Measurements from ENCODE around the gene YRDC. TPM values are rescaled to one million over a fixed set of nuclear protein-coding genes. Genes with fewer than 3 reads are reported as not detected.

YRDC gene
- polyA plus RNA-seq, 1 donor from 2014 or later, result 34.1 TPM

DNA sequence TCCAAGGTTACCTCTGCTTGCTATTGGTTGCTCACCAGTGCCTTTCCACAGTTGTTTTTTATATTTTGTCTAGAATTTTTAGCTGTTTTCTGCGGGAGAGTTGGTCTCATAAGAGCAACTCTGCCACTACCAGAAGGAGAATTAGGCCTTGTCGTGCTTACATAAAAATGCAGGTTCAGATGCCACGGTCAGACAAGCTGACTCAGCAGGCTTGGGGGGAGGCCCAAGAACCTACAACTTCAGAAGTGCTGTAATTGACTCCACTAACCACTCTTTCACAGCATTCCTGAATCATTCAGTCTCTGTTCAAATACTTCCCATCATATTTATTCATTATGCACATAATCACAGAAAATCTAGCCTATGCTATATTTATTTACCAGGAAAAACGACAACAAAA is 23.1 kb upstream of the YRDC start:
- no peak for TF ChIP-seq MXI1 (conservative IDR thresholded peaks at IDR 0.05; ENCODE audit: poor library complexity, severe bottlenecking)
- no peak for TF ChIP-seq RAD21 (conservative IDR thresholded peaks at IDR 0.05)
- TF ChIP-seq TAF1 (IDR thresholded peaks at IDR 0.05; ENCODE audit: low read depth), result no peak
- no peak for TF ChIP-seq CTCF (IDR thresholded peaks at IDR 0.05; ENCODE audit: poor library complexity, severe bottlenecking)
- TF ChIP-seq EZH2 (IDR thresholded peaks at IDR 0.05; ENCODE audit: borderline replicate concordance, insufficient read depth, low read length, poor library complexity, severe bottlenecking), result no peak
- TF ChIP-seq POLR2AphosphoS5 (IDR thresholded peaks at IDR 0.05), result no peak
- TF ChIP-seq REST (IDR thresholded peaks at IDR 0.05; ENCODE audit: borderline replicate concordance), result no peak
- no peak for TF ChIP-seq SMC3 (conservative IDR thresholded peaks at IDR 0.05; ENCODE audit: poor library complexity)
- TF ChIP-seq EP300 (conservative IDR thresholded peaks at IDR 0.05; ENCODE audit: poor library complexity, severe bottlenecking), result no peak
- no peaks in the 10 kb centered on the region for H3K27me3 ChIP-seq (ENCODE audit: insufficient read depth, low read depth, low read length)
- H4K20me1 ChIP-seq (ENCODE audit: insufficient read depth), result no peaks in the 10 kb centered on the region
- H3K9me3 ChIP-seq (ENCODE audit: low read length), result no peaks in the 10 kb centered on the region
- no peaks in the 10 kb centered on the region for H3F3A ChIP-seq (ENCODE audit: insufficient read depth, low read length, poor library complexity, severe bottlenecking)
- H3K9me2 ChIP-seq (ENCODE audit: insufficient read depth, low read length), result no peaks in the 10 kb centered on the region
- H3K9ac ChIP-seq (ENCODE audit: low read length), result no peak overlapping the region
- H3K4me3 ChIP-seq (ENCODE audit: low read length), result no peak overlapping the region
- H3K79me2 ChIP-seq (replicated peaks; ENCODE audit: insufficient read depth, low read length), result no peaks in the 10 kb centered on the region
- H2AFZ ChIP-seq (ENCODE audit: low read depth, low read length), result no peak overlapping the region
- peaks cover 12% of the 10 kb centered on the region for H3K36me3 ChIP-seq (ENCODE audit: insufficient read depth, low read length)
- no peak overlapping the region for H3K27ac ChIP-seq (ENCODE audit: low read length)
- H3K4me2 ChIP-seq (ENCODE audit: low read length), result no peak overlapping the region

DNA sequence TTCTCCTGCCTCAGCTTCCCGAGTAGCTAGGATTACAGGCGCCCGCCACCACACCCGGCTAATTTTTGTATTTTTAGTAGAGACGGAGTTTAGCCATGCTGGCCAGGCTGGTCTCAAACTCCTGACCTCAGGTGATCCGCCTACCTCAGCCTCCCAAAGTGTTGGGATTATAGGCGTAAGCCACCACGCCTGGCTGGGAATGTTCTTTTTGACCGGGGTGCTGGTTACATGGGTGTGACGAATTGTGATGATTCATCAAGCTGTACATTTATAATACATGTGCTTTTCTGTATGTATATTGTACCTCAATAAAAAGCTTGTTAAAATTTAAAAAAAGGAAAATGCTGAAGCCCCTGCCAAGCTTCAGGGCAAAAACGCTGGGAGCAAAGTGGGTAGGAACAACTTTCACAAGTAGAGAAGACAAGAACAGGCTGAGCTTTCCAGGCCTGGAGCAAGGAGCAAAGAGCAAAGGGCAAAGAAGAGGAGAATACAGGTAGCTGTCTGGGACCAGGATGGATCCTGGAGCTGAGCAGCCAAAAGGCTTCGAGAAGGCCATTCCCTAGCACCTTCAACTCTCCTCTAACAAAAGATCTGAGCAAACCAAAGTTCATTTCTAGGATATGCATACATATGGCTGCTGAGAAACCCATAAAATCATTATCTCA is 20.5 kb upstream of the YRDC start:
- Histone ChIP-seq H3K27me3 (ENCODE audit: insufficient read depth, low read depth, low read length) (no peaks in the 10 kb centered on the region), H3K9me3 (ENCODE audit: low read length) (no peaks in the 10 kb centered on the region), H3K9me2 (ENCODE audit: insufficient read depth, low read length) (no peaks in the 10 kb centered on the region), H3K4me3 (ENCODE audit: low read length) (no peak overlapping the region), H3K36me3 (ENCODE audit: insufficient read depth, low read length) (peaks cover 8% of the 10 kb centered on the region), H2AFZ (ENCODE audit: low read depth, low read length) (no peak overlapping the region), H3K9ac (ENCODE audit: low read length) (no peak overlapping the region), H3F3A (ENCODE audit: insufficient read depth, low read length, poor library complexity, severe bottlenecking) (no peaks in the 10 kb centered on the region), H4K20me1 (ENCODE audit: insufficient read depth) (no peaks in the 10 kb centered on the region), H3K4me2 (ENCODE audit: low read length) (no peak overlapping the region), H3K79me2 (replicated peaks; ENCODE audit: insufficient read depth, low read length) (no peaks in the 10 kb centered on the region), H3K27ac (ENCODE audit: low read length) (no peak overlapping the region)
- TF ChIP-seq POLR2AphosphoS5 (IDR thresholded peaks at IDR 0.05), result no peak
- TF ChIP-seq RAD21 (conservative IDR thresholded peaks at IDR 0.05), result no peak

Measured in neural cell (in vitro differentiated cells).